EL (cell line): Measurements from ENCODE around the gene APC.
A peak's percentile ranks its signal among the peaks of the same experiment; 100 is the strongest.

Source experiments
- DNase-seq: peaks from one replicate; pipeline ENCODE4 v3.0.0-alpha.2; 2016

APC gene

GRCh38 chr5:112717506-112718082 is 20.1 kb upstream of the APC start:
- no peak for DNase-seq

DNA sequence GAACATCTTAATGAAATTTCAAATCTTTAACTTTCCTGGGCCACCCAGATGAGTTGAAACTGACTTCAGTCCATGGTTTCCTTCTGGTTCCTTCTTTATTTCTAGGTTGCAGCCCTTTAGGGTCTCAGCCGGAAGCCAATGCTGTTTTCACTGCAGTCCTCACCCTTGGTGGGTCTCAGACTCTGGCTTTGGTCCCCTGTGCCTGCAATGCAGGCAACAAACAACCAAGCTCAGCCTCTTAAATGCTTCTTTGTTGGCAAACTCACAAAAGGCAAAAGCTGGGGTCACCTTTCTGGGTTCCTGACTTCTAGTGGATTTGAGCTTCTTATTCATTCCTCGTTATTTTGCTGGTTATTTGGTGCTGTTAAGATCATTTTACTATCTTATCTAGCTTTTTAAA is 19.3 kb upstream of the APC start:
- DNase-seq: no peak

DNA sequence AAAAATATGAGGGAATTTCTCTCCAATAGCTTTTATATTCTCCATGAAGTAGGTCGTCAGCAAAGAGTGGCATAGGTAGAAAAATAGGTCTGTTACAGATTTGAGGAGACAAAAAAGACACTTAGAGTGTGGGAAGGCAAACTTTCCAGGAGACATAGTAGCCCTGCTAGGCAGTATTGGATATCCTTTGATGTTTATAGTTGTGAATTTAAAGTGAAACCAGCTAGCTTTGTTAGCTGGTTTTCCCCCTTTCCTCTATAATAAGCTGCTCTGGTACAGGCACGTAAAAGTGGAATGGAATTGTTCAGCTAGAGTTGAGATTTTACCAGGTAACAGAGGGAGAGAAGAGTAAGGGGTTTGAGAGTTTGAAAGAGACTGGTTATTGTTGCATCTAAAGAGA is 17.1 kb upstream of the APC start:
- no peak for DNase-seq

- no peak for DNase-seq
Measured at GRCh38 chr5:112724901-112725300, 12.8 kb upstream of the APC start.

DNA sequence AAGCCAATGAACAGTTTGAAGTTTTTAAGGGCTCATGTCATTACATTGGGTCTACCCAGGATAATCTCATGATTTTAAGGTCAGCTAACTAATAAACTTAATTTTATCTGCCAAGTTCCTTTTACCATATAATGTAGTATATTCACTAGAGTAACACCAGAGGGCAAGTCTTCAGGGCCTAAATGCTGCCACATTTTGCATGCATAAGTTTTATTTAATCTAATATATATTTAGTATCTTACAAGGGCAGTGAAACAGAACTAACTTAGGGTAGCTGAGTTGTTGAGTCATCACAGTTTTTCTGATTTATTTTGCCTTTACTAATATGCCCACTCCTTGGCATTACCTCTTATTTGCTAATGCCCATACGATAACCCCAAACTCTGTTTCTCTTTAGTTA is 8.1 kb upstream of the APC start:
- DNase-seq: no peak

- no peak for DNase-seq
Measured at GRCh38 chr5:112732131-112732530, 5.6 kb upstream of the APC start.

GRCh38 chr5:112733586-112733985 is 4.1 kb upstream of the APC start:
- DNase-seq: peak; percentile 31

DNA sequence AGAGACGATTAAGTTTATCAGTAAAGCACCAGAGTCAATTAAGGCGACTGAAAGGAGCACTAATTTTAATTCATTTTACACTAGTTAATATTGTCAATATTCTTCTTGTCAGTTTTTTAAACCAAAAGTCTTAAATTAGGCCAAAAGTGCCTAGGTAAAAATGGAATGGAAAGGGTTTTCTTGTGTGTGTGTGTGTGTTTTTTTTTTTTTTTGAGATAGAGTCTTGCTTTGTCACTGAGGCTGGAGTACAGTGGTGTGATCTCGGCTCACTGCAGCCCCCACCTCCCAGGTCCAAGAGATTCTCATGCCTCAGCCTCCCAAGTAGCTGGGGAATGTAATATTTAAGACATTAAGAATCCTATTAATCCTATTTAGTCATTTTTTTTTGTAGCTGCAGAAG is 3.1 kb upstream of the APC start:
- DNase-seq: no peak

- DNase-seq: peak; percentile 69
Measured at GRCh38 chr5:112735702-112736101, 2.0 kb upstream of the APC start.

- DNase-seq: peak; percentile 6
Measured at GRCh38 chr5:112737070-112737462, 619 bp upstream of the APC start.

DNA sequence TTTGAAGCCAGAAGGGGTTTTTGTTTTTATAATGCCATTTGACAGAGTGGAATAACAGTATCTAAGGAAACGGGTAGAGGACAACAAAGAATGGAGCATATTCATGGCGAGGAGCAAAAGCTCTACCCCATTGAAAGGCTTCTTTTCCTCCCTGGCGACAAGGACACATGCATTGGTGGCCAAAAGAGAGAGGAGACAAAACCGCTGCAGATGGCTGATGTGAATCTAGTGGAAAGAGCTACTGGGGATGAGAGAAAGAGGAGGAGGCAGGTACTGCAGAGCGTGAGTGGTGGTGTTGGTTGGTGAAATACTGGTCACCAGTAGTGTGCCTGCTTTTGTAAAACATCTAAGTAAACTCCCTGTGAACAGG is 491 bp downstream of the APC start:
- DNase-seq: peak; percentile 12

DNA sequence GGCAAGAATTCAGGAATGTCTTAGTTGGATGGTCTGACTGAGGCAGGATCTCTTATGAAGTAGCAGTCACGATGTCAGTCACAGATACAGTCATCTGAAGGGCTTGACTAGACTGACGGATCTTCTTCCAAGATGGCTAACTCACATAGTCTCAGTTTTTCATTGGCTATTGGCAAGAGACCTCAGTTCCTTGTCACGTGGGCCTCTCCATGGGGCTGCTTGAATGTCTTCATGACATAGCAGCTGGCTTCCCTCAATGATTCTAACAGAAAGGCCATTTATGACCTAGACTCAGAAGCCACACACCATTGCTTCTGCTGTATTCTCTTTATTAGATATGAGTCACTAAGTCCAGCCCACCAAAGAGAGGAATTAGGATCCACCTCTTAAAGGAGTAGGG is 4.7 kb downstream of the APC start:
- DNase-seq: peak; percentile 13

DNA sequence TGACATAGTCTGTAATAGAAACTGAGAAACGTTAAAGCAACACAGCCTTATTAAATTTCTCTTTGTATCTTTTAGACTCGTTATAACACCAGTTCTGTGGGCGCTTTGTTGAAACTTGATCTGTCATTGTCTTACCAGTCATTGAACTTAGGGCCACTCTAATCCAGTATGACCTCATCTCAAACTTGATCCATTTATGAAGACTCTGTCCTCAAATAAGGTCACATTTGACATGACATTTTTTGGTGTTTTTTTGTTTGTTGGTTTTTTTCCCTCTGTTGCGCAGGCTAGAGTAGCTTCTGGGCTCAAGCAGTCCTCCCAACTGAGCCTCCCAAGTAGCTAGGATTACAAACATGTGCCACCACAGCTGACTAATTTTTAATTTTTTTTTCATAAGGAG is 5.9 kb downstream of the APC start:
- DNase-seq: no peak

DNA sequence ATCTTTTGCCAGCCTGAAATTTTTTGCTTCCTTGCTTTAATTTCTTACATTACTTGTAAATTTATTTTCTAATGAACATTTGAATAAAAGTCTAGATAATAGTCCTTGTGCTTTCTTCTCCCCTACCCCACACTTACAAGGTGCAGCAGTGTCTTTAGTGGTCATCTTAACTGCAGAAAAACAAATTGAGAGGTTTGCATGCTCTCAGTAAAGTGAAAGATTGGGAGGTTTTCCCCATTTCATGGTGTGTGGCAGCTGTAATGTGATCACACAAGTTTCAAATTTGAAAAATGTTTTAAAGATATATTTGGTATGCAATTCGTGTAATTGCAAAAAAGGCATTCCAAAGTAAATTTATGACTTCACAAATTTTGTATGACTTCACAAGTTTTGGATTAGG is 14.7 kb downstream of the APC start:
- no peak for DNase-seq

- no peak for DNase-seq
Measured at GRCh38 chr5:112755703-112756102, 18.0 kb downstream of the APC start.

- peak; percentile 60 for DNase-seq
Measured at GRCh38 chr5:112757468-112758208, 20.0 kb downstream of the APC start.

GRCh38 chr5:112758676-112759075 is 21.0 kb downstream of the APC start:
- DNase-seq: no peak

DNA sequence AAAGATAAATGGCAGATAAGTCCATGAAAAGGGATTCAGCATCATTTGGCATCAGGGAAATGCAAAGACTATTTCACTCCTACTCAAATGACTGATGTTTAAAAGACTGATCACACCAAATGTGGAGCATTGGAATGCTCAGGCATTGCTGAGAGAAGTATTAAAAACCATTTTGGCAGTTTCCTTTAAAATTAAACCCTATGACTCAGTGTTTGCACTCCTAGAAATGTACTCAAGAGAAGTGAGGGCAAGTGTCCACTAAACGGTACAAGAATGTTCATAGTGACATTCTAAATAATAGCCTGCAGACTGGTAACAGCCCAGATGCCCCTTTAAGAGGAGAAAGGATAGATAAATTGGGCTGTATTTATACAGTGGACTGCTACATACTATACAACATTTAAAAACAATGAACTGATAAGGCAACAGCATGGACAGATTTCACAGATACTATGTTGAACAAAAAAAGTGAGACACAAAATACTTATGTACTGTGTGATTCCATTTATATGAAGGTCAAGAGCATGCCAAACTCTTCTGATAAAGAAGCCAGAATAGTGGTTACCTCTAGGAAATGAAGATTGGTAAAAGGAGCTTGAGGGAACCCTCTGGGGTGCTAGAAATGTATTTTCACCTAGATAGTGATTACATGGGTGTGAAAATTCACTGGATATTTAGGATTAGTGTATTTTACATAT is 24.6 kb downstream of the APC start:
- peak; percentile 63 for DNase-seq

GRCh38 chr5:112763165-112763564 is 25.5 kb downstream of the APC start:
- no peak for DNase-seq

GRCh38 chr5:112772124-112772523 is 34.4 kb downstream of the APC start:
- peak; percentile 48 for DNase-seq

DNA sequence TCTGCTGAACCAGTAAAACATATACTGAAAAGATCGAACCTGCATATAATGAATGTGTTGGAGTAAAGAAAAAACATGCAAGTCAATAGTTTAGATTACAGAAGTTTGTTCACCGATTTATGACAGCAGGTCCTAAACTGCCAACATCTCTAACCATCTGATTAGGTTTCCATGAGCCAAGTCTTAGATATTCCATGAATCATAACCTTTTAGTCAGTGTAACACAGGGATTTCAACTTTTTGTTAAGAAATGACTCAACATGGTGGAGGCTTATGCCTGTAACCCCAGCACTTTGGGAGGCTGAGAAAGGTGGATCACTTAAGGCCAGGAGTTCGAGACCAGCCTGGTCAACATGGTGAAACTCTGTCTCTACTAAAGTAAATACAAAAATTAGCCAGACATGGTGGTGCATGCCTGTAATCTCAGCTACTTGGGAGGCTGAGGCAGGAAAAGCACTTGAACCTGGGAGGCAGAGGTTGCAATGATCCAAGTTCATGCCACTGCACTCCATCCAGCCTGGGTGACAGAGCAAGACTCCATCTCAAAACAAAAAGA is 38.7 kb downstream of the APC start:
- peak; percentile 71 for DNase-seq

- peak; percentile 61 for DNase-seq
Measured at GRCh38 chr5:112779531-112779930, 41.8 kb downstream of the APC start.

GRCh38 chr5:112784726-112785125 is 47.0 kb downstream of the APC start:
- DNase-seq: no peak

- peak; percentile 43 for DNase-seq
Measured at GRCh38 chr5:112787261-112787660, 49.6 kb downstream of the APC start.
